ENCODE measurements around the gene LORICRIN.

The LORICRIN gene

GRCh38 chr1:153250166-153250565 lies 9.3 kb upstream of the LORICRIN start:
- DNase-seq, result no peak

GRCh38 chr1:153251087-153251486 lies 8.4 kb upstream of the LORICRIN start:
- no peak for DNase-seq

DNA sequence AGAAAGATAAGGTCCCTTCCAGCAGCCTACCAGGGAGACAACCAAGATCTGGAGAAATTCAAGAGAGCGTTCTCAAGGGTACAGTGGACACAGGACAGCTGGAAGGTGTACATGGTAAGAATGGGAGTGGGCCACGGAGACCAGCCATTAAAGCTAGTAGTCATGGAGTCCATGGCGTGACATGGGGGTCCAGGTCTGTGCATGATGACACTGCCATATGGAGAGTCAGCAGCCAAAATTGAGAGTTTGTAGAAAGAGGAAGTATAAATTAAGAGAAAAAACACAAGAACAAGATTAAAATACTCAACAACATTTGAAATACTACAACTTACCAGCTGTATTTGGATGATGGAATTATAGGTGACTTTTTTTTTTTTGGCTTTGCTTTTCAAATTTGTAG lies 7.9 kb upstream of the LORICRIN start:
- no peak for DNase-seq

GRCh38 chr1:153251988-153252387 lies 7.5 kb upstream of the LORICRIN start:
- no peak for DNase-seq

DNA sequence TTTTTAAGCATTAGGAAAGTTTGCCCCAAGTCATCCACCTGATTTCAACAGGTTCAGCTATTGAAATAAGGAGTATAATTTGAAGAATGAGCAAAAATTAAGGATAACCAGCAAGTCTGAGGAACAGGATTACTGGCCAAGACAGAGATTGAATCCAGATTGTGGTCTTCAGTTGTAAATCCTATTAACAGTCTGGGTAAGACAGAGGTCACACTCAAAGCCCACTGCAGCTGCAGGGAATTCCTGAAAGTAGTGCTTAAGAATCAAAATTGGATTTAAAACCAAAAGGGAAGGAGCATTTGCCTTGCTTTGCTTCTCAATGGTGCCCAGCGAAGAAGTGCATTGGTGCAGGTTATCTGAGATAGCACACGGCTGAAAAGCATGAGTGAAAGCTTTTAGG lies 6.4 kb upstream of the LORICRIN start:
- no peak for DNase-seq

DNA sequence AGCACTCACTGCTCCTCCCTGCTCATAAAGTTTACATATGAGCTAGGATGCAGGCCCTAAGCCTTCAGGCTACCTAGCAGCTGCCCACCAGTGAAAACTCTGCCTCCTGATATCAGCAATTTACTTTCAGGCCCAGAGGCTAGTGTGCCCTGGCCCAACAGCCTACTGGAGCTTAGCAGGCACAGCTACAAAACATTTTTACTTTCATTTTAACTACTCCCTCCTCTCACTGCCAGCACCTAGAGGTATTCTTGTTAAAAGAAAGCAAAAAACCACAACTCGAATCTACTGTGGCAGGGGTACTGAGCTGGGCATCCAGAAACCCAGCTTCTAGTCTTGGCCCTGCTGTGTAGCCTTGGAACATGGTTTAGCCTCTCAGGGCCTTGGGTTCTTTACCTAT lies 5.8 kb upstream of the LORICRIN start:
- DNase-seq, result no peak

- no peak for DNase-seq
These were observed 1.2 kb downstream of the LORICRIN start for GRCh38 chr1:153260585-153261280.

DNA sequence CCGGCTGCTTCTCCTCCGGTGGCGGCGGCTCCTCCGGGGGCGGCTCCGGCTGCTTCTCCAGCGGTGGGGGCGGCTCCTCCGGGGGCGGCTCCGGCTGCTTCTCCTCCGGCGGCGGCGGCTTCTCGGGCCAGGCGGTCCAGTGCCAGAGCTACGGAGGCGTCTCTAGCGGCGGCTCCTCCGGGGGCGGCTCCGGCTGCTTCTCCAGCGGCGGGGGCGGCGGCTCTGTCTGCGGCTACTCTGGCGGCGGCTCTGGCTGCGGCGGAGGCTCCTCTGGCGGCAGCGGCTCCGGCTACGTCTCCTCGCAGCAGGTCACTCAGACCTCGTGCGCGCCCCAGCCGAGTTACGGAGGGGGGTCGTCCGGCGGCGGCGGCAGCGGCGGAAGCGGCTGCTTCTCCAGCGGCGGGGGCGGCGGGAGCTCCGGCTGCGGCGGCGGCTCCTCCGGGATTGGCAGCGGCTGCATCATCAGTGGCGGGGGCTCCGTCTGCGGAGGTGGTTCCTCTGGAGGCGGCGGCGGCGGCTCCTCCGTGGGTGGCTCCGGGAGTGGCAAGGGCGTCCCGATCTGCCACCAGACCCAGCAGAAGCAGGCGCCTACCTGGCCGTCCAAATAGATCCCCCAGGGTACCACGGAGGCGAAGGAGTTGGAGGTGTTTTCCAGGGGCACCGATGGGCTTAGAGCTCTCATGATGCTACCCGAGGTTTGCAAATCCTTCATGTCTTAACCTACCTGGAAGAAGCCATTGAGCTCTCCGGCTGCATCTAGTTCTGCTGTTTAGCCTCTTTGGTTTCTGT lies 2.0 kb downstream of the LORICRIN start:
- DNase-seq, result peak; percentile 15

DNA sequence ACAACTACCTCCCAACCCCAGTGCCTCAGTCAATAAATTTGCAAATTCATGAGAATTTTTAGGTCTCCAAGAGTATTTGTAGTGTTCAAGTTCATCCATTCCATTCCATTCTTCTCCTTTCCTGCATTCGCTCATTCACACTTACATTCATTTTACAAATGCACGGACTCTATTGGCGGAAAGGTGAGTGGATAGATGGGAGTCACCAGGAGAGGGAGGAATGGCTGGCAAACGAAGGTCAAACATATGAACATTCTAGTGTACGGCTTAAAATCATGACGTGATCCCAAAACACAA lies 2.5 kb downstream of the LORICRIN start:
- DNase-seq, result no peak

DNA sequence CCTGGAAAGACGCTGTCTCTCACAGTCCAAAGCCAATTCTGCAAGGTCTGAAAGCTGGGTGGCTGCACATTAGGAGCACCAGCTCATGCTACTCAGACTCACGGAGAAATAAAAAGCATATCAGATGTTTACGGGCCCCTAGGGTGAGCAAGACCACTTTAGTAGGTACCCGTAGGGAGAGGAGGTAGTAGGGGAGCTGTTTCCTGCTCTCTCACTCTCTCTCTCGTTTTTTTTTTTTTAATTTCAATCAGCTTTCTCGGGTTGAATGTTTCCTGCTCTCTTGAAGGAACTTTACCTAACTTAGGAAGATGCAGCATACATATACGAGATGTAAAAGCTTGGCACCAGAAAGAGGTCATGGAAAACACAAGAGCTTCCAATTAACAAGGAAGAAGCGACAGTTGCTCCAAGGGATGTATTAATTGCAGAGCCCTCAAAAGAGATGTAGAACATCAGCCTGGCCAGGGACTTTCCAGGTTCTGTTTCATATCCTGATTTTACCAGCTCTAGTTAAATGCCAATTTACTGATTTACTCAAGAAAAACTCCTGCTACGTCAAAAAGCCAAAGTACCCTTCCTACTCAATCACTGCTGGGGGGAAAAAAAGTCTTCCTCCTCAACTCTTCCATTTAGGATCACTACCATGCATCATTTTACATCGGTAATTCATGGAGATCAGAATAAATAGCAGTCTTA lies 3.1 kb downstream of the LORICRIN start:
- DNase-seq, result no peak

DNA sequence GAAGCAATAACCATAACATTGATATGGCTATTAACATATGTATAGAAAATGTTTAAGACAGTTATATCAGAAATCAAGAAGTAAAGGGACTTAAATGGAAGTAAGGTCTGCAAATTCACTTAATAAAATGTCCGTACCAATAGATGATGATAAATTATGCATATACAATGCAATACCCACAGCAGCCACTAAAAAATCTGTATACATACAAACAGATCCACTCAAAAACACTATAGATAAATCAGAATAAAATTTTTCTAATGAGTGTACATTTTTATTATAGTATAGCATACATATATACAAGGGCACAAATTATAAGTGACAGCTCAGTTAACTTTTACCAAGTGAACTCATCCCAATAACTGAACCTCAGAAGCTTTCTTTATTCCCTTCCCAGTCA lies 6.0 kb downstream of the LORICRIN start:
- no peak for DNase-seq

GRCh38 chr1:153271711-153272110 lies 12.2 kb downstream of the LORICRIN start:
- no peak for DNase-seq

DNA sequence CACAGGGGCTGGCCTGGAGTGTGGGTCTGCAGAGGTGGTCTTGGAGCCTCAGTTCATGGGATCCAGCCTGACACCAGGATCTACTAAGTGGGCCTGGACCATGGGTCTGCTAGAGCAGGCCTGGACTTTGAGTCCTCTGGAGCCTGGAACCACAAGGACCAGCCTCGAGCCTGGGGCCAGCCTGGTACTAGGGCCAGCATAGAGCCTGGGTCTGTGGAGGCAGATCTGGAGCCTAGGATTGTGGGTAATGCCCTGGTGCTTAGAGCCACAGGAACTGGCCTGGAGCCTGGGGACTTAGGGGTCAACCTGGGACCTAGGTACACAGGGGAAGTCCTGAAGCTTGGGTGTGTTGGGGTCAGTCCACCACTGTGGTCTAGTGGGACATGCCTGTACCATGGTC lies 12.7 kb downstream of the LORICRIN start:
- no peak for DNase-seq

GRCh38 chr1:153277852-153278251 lies 18.4 kb downstream of the LORICRIN start:
- DNase-seq, result peak; percentile 15

- no peak for DNase-seq
These were observed 29.3 kb downstream of the LORICRIN start for GRCh38 chr1:153288634-153289275.

DNA sequence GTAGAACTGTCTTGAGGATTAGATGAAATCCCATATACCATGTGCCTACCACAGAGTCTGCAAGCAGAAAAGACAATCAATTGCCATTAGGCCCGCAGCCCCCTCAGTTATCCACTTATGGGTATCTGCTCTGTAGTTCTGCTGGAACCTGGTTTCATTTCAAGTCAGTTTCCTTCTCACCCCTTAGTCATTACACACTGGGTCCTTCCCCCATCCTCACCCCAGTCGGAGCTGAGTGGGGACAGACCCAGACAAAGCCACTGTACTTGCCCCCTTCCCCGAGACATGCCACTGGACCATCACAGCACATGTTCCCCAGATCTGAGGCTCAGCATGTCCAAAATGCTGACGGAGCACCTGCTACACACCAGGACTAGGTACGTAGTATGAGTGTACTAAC lies 32.0 kb downstream of the LORICRIN start:
- DNase-seq, result no peak

DNA sequence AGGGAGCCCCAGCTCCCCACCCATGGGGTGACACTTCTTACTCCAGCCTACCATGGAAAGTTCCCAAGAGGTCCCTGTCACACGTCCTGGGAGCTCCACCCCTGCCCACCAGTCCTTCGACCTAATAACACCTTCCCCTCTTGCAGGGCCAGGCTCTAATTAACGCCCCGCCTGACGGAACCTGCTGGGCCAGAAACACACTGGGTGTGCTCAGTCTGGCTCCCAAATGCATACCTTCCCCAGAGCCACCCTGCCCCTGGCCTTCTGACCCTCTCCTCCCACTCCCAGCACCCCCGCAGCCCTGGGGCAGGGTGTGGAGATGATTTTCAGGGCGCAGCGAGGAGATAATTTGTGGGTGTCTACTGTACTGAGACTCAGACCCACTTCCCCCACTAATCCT lies 32.7 kb downstream of the LORICRIN start:
- DNase-seq, result no peak

GRCh38 chr1:153292740-153293479 lies 33.4 kb downstream of the LORICRIN start:
- DNase-seq, result no peak

DNA sequence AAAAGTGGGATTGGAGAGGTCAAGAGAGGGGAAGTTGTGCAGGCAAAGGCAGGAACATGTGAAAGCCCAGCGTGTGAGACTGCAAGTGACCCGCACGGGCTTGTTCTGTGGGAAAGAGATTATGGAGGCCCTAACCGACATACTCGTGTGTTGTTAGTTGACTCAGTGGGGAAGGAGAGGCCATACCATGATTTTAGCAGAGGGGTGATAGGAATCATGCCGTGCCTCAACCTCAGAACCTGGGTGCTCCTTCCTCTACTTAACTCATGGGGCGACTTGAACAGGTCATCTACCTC lies 33.9 kb downstream of the LORICRIN start:
- no peak for DNase-seq

GRCh38 chr1:153293851-153294250 lies 34.4 kb downstream of the LORICRIN start:
- DNase-seq, result peak; percentile 7

GRCh38 chr1:153302308-153302707 lies 42.8 kb downstream of the LORICRIN start:
- no peak for DNase-seq

DNA sequence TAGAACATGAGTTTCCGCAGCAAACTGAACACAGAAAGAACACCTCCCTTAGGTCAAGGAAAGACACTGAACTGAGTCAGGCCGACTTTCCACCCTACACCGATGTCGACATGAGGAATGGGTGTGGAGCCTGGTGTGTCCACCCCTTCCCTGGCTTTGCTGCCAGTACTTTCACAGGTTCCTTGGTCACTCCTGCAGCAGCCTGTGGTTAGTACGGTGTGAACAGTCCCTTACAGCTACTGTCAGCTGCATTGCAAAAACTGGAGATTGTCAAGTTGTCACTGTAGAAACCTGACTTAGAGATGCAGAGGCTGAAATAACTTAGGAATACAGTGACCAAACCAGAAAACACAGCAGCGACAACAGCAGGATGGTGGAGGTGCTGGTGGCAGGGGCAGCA lies 46.2 kb downstream of the LORICRIN start:
- no peak for DNase-seq
